ENCODE results near the gene SIPA1L2.
A peak's percentile ranks its signal among the peaks of the same experiment; 100 is the strongest.

SIPA1L2 gene

GRCh38 chr1:232662910-232663309, 33.0 kb upstream of the SIPA1L2 start:
- H3K36me3 ChIP-seq (replicated peaks) = no peaks in the 10 kb centered on the region
- no peak overlapping the region for H3K27ac ChIP-seq
- no peak overlapping the region for H3K4me3 ChIP-seq (ENCODE audit: low read depth, low read length)
- in situ Hi-C loops (cut with HindIII; ENCODE audit: low pct_ligation_motif_present, low sequenced_read_pairs) = no loop called here
- TF ChIP-seq CTCF (IDR thresholded peaks at IDR 0.05; ENCODE audit: low read depth, low read length, missing control alignments) = no peak
- H3K27me3 ChIP-seq (replicated peaks) = peaks cover 8% of the 10 kb centered on the region
- DNase-seq = no peak

- Histone ChIP-seq H3K36me3 (replicated peaks) (no peaks in the 10 kb centered on the region), H3K4me3 (ENCODE audit: low read depth, low read length) (no peak overlapping the region), H3K27ac (no peak overlapping the region), H3K27me3 (replicated peaks) (peaks cover 8% of the 10 kb centered on the region)
- TF ChIP-seq CTCF (IDR thresholded peaks at IDR 0.05; ENCODE audit: low read depth, low read length, missing control alignments) = no peak
- no peak for DNase-seq
- in situ Hi-C loops (cut with HindIII; ENCODE audit: low pct_ligation_motif_present, low sequenced_read_pairs) = no loop called here
Observed at GRCh38 chr1:232658386-232658785, 28.5 kb upstream of the SIPA1L2 start.

- in situ Hi-C loops (cut with HindIII; ENCODE audit: low pct_ligation_motif_present, low sequenced_read_pairs) = no loop called here
- no peak for TF ChIP-seq CTCF (IDR thresholded peaks at IDR 0.05; ENCODE audit: low read depth, low read length, missing control alignments)
- H3K27ac ChIP-seq = no peak overlapping the region
- no peak overlapping the region for H3K4me3 ChIP-seq (ENCODE audit: low read depth, low read length)
- no peak for DNase-seq
- no peaks in the 10 kb centered on the region for H3K36me3 ChIP-seq (replicated peaks)
- H3K27me3 ChIP-seq (replicated peaks) = peaks cover 8% of the 10 kb centered on the region
Observed at GRCh38 chr1:232657426-232658005, 27.6 kb upstream of the SIPA1L2 start.

GRCh38 chr1:232655746-232656085, 25.8 kb upstream of the SIPA1L2 start:
- no peak for TF ChIP-seq CTCF (IDR thresholded peaks at IDR 0.05; ENCODE audit: low read depth, low read length, missing control alignments)
- in situ Hi-C loops (cut with HindIII; ENCODE audit: low pct_ligation_motif_present, low sequenced_read_pairs) = no loop called here

GRCh38 chr1:232655028-232655745, 25.3 kb upstream of the SIPA1L2 start:
- no peaks in the 10 kb centered on the region for H3K36me3 ChIP-seq (replicated peaks)
- TF ChIP-seq CTCF (IDR thresholded peaks at IDR 0.05; ENCODE audit: low read depth, low read length, missing control alignments) = no peak
- no peak overlapping the region for H3K27ac ChIP-seq
- in situ Hi-C loops (cut with HindIII; ENCODE audit: low pct_ligation_motif_present, low sequenced_read_pairs) = no loop called here
- peaks cover 6% of the 10 kb centered on the region for H3K27me3 ChIP-seq (replicated peaks)
- H3K4me3 ChIP-seq (ENCODE audit: low read depth, low read length) = no peak overlapping the region
- peak; percentile 15 for DNase-seq

More at GRCh38 chr1:232655746-232656085, 25.8 kb upstream of the SIPA1L2 start:
- Histone ChIP-seq H3K36me3 (replicated peaks) (no peaks in the 10 kb centered on the region), H3K27me3 (replicated peaks) (peaks cover 8% of the 10 kb centered on the region), H3K4me3 (ENCODE audit: low read depth, low read length) (no peak overlapping the region), H3K27ac (no peak overlapping the region)
- DNase-seq = no peak
